DOHH2 (cell line): ENCODE results near the gene ATP4A.

ENCODE experiments used
- H3F3A ChIP-seq: fragments of 200-600 bp; sonication (generic), shearing (Covaris generic); 2 replicates; pipeline ENCODE4 v1.6.0; 2016; ENCODE audit warnings: antibody characterized with exemption, mild to moderate bottlenecking; ENCODE audit not compliant: control insufficient read depth, insufficient read depth
- H3K27ac ChIP-seq: fragments of 200-600 bp; sonication (generic); 2 replicates; pipeline ENCODE4 v1.5.1; 2014; ENCODE audit warnings: low read depth, mild to moderate bottlenecking, low read length, moderate library complexity
- H3K27me3 ChIP-seq: fragments of 200-600 bp; sonication (generic); 2 replicates; pipeline ENCODE4 v1.6.1; 2014; ENCODE audit warnings: mild to moderate bottlenecking, low read length, mixed read lengths; ENCODE audit not compliant: control insufficient read depth
- H3K36me3 ChIP-seq: fragments of 200-600 bp; sonication (generic); 2 replicates; pipeline ENCODE4 v1.6.1; 2014; ENCODE audit warnings: mild to moderate bottlenecking, low read length, moderate library complexity, mixed read lengths; ENCODE audit not compliant: control insufficient read depth
- H3K4me1 ChIP-seq: fragments of 200-600 bp; sonication (generic); 2 replicates; pipeline ENCODE4 v1.6.1; 2014; ENCODE audit warnings: mild to moderate bottlenecking, low read length, mixed read lengths; ENCODE audit not compliant: control insufficient read depth
- H3K4me2 ChIP-seq: fragments of 200-600 bp; sonication (generic); 2 replicates; pipeline ENCODE4 v1.6.0; 2014; ENCODE audit warnings: mild to moderate bottlenecking, low read length, moderate library complexity
- H3K4me3 ChIP-seq: fragments of 200-600 bp; sonication (generic); 2 replicates; pipeline ENCODE4 v1.5.1; 2014; ENCODE audit warnings: mild to moderate bottlenecking, low read length, mixed read lengths
- H3K79me2 ChIP-seq: fragments of 200-600 bp; sonication (generic); 2 replicates; pipeline ENCODE4 v1.6.1; 2014; ENCODE audit warnings: mild to moderate bottlenecking, low read length, mixed read lengths; ENCODE audit not compliant: control insufficient read depth
- H3K9me2 ChIP-seq: fragments of 200-600 bp; sonication (generic); replicated peaks from 2 replicates; pipeline ENCODE4 v1.6.1; 2014; ENCODE audit warnings: mild to moderate bottlenecking, low read length, mixed read lengths; ENCODE audit not compliant: control insufficient read depth
- H3K9me3 ChIP-seq: fragments of 200-600 bp; sonication (generic); 2 replicates; pipeline ENCODE4 v1.6.1; 2014; ENCODE audit warnings: antibody characterized with exemption, low read length, mixed read lengths; ENCODE audit not compliant: control insufficient read depth, insufficient read depth
- H4K20me1 ChIP-seq: fragments of 200-600 bp; sonication (generic); 2 replicates; pipeline ENCODE4 v1.6.0; 2014; ENCODE audit warnings: low read depth, mild to moderate bottlenecking, antibody characterized with exemption, low read length, moderate library complexity; ENCODE audit not compliant: control insufficient read depth, insufficient read depth
- CTCF ChIP-seq: fragments of 200-600 bp; sonication (generic); IDR thresholded peaks from one replicate; pipeline ENCODE4 v1.5.1; 2014; ENCODE audit warnings: antibody characterized with exemption, mild to moderate bottlenecking, low read depth, low read length; ENCODE audit not compliant: poor library complexity, severe bottlenecking
- EZH2phosphoT487 ChIP-seq: fragments of 200-600 bp; sonication (generic); IDR thresholded peaks from 2 replicates; pipeline ENCODE4 v1.6.1; 2017; ENCODE audit warnings: borderline replicate concordance, mild to moderate bottlenecking, antibody characterized with exemption, low read length, moderate library complexity, mixed read lengths

The ATP4A gene

GRCh38 chr19:35549879-35550523, 13.5 kb downstream of the ATP4A start:
- Histone ChIP-seq H3K4me2 (no peak overlapping the region), H3K36me3 (peaks cover 12% of the 10 kb centered on the region), H3K4me1 (peaks cover 9% of the 10 kb centered on the region), H3K27ac (no peak overlapping the region), H3F3A (no peaks in the 10 kb centered on the region), H3K9me3 (no peaks in the 10 kb centered on the region), H4K20me1 (peaks cover 2% of the 10 kb centered on the region; the same call in 1 of the 2 replicates), H3K9me2 (no peaks in the 10 kb centered on the region), H3K79me2 (peaks cover 23% of the 10 kb centered on the region), H3K27me3 (no peaks in the 10 kb centered on the region), H3K4me3 (no peak overlapping the region)
- TF ChIP-seq CTCF (no peak), EZH2phosphoT487 (no peak)

- Histone ChIP-seq H3K79me2 (peaks cover 30% of the 10 kb centered on the region), H3K9me3 (no peaks in the 10 kb centered on the region), H3K4me2 (no peak overlapping the region), H4K20me1 (peaks cover 2% of the 10 kb centered on the region; the same call in 1 of the 2 replicates), H3K27ac (no peak overlapping the region), H3K36me3 (peaks cover 19% of the 10 kb centered on the region), H3K4me3 (no peak overlapping the region), H3K27me3 (no peaks in the 10 kb centered on the region), H3K4me1 (peaks cover 13% of the 10 kb centered on the region), H3K9me2 (no peaks in the 10 kb centered on the region), H3F3A (no peaks in the 10 kb centered on the region)
- TF ChIP-seq EZH2phosphoT487 (no peak), CTCF (peak; percentile 93)
These were observed 14.2 kb downstream of the ATP4A start for GRCh38 chr19:35549174-35549788.

GRCh38 chr19:35546532-35546931, 16.9 kb downstream of the ATP4A start:
- peaks cover 39% of the 10 kb centered on the region for H3K36me3 ChIP-seq
- H3K27ac ChIP-seq, result no peak overlapping the region
- no peaks in the 10 kb centered on the region for H3K9me3 ChIP-seq
- peak overlapping the region; percentile 91 for H3K4me2 ChIP-seq
- TF ChIP-seq CTCF (no peak), EZH2phosphoT487 (no peak)
- H3K4me1 ChIP-seq, result peaks cover 18% of the 10 kb centered on the region
- H4K20me1 ChIP-seq, result peaks cover 2% of the 10 kb centered on the region; the same call in 1 of the 2 replicates
- H3K9me2 ChIP-seq, result no peaks in the 10 kb centered on the region
- H3K79me2 ChIP-seq, result peaks cover 40% of the 10 kb centered on the region
- no peaks in the 10 kb centered on the region for H3K27me3 ChIP-seq
- H3F3A ChIP-seq, result no peaks in the 10 kb centered on the region
- H3K4me3 ChIP-seq, result peak overlapping the region; percentile 97
